ENCODE results near the gene ADGRG2.

Gene ADGRG2

GRCh38 chrX:19110642-19111041, 11.6 kb downstream of the ADGRG2 start:
- CTCF ChIA-PET: no interaction called here
- DNase-seq (ENCODE audit: extremely low spot score): no peak
- POLR2A ChIA-PET: no interaction called here
- TF ChIP-seq FOXK2 (IDR thresholded peaks at IDR 0.05): no peak
- no peak for TF ChIP-seq L3MBTL2 (conservative IDR thresholded peaks at IDR 0.05)
- no peak for TF ChIP-seq FOXM1 (IDR thresholded peaks at IDR 0.05; ENCODE audit: borderline replicate concordance)
- TF ChIP-seq CTBP1 (IDR thresholded peaks at IDR 0.05; ENCODE audit: borderline replicate concordance): no peak
- no peak for TF ChIP-seq ARNT (IDR thresholded peaks at IDR 0.05)
- no peak for TF ChIP-seq SUZ12 (IDR thresholded peaks at IDR 0.05)
- TF ChIP-seq BHLHE40 (IDR thresholded peaks at IDR 0.05; ENCODE audit: borderline replicate concordance): no peak
- TF ChIP-seq LEF1 (IDR thresholded peaks at IDR 0.05; ENCODE audit: borderline replicate concordance): no peak
- TF ChIP-seq PKNOX1 (IDR thresholded peaks at IDR 0.05): no peak
- no peak for TF ChIP-seq FOXA1 (IDR thresholded peaks at IDR 0.05)

GRCh38 chrX:19107035-19107434, 15.2 kb downstream of the ADGRG2 start:
- CTCF ChIA-PET: no interaction called here
- POLR2A ChIA-PET: no interaction called here
- no peak for TF ChIP-seq TARDBP (IDR thresholded peaks at IDR 0.05)
- TF ChIP-seq FOXK2 (IDR thresholded peaks at IDR 0.05): no peak
- no peak for TF ChIP-seq CTBP1 (IDR thresholded peaks at IDR 0.05; ENCODE audit: borderline replicate concordance)
- TF ChIP-seq LEF1 (IDR thresholded peaks at IDR 0.05; ENCODE audit: borderline replicate concordance): no peak
- no peak for DNase-seq (ENCODE audit: extremely low spot score)

GRCh38 chrX:19100586-19100985, 21.7 kb downstream of the ADGRG2 start:
- POLR2A ChIA-PET: no interaction called here

GRCh38 chrX:19097553-19098283, 24.6 kb downstream of the ADGRG2 start:
- POLR2A ChIA-PET: no interaction called here

More at GRCh38 chrX:19100586-19100985, 21.7 kb downstream of the ADGRG2 start:
- no peak for DNase-seq (ENCODE audit: extremely low spot score)
- CTCF ChIA-PET: no interaction called here
- TF ChIP-seq HDGF (IDR thresholded peaks at IDR 0.05; ENCODE audit: borderline replicate concordance) (no peak), L3MBTL2 (conservative IDR thresholded peaks at IDR 0.05) (no peak), SP1 (IDR thresholded peaks at IDR 0.05) (no peak), PKNOX1 (IDR thresholded peaks at IDR 0.05) (no peak), SUZ12 (IDR thresholded peaks at IDR 0.05) (no peak), ARNT (IDR thresholded peaks at IDR 0.05) (no peak), NFRKB (IDR thresholded peaks at IDR 0.05) (no peak), ELF4 (IDR thresholded peaks at IDR 0.05) (no peak), LEF1 (IDR thresholded peaks at IDR 0.05; ENCODE audit: borderline replicate concordance) (no peak), FOXK2 (IDR thresholded peaks at IDR 0.05) (no peak), FOXA1 (IDR thresholded peaks at IDR 0.05) (no peak), TARDBP (IDR thresholded peaks at IDR 0.05) (no peak), BHLHE40 (IDR thresholded peaks at IDR 0.05; ENCODE audit: borderline replicate concordance) (no peak), CTBP1 (IDR thresholded peaks at IDR 0.05; ENCODE audit: borderline replicate concordance) (no peak), FOXM1 (IDR thresholded peaks at IDR 0.05; ENCODE audit: borderline replicate concordance) (no peak), ZNF384 (IDR thresholded peaks at IDR 0.05) (no peak)

GRCh38 chrX:19096586-19096985, 25.7 kb downstream of the ADGRG2 start:
- DNase-seq (ENCODE audit: extremely low spot score): no peak
- TF ChIP-seq TARDBP (IDR thresholded peaks at IDR 0.05) (no peak), L3MBTL2 (conservative IDR thresholded peaks at IDR 0.05) (no peak), FOXM1 (IDR thresholded peaks at IDR 0.05; ENCODE audit: borderline replicate concordance) (no peak), HDGF (IDR thresholded peaks at IDR 0.05; ENCODE audit: borderline replicate concordance) (no peak), ELF4 (IDR thresholded peaks at IDR 0.05) (no peak)
- ChIA-PET POLR2A (no interaction called here), CTCF (no interaction called here)

More at GRCh38 chrX:19097553-19098283, 24.6 kb downstream of the ADGRG2 start:
- DNase-seq (ENCODE audit: extremely low spot score): no peak
- TF ChIP-seq HDGF (IDR thresholded peaks at IDR 0.05; ENCODE audit: borderline replicate concordance) (no peak), FOXM1 (IDR thresholded peaks at IDR 0.05; ENCODE audit: borderline replicate concordance) (no peak), SUZ12 (IDR thresholded peaks at IDR 0.05) (no peak), L3MBTL2 (conservative IDR thresholded peaks at IDR 0.05) (no peak), BHLHE40 (IDR thresholded peaks at IDR 0.05; ENCODE audit: borderline replicate concordance) (no peak), ZNF384 (IDR thresholded peaks at IDR 0.05) (no peak), LEF1 (IDR thresholded peaks at IDR 0.05; ENCODE audit: borderline replicate concordance) (no peak), SP1 (IDR thresholded peaks at IDR 0.05) (no peak), PKNOX1 (IDR thresholded peaks at IDR 0.05) (no peak), FOXA1 (IDR thresholded peaks at IDR 0.05) (no peak), ARNT (IDR thresholded peaks at IDR 0.05) (no peak), TARDBP (IDR thresholded peaks at IDR 0.05) (no peak), FOXK2 (IDR thresholded peaks at IDR 0.05) (no peak), ELF4 (IDR thresholded peaks at IDR 0.05) (no peak), NFRKB (IDR thresholded peaks at IDR 0.05) (no peak), CTBP1 (IDR thresholded peaks at IDR 0.05; ENCODE audit: borderline replicate concordance) (no peak)
- CTCF ChIA-PET: no interaction called here

- no peak for DNase-seq (ENCODE audit: extremely low spot score)
- TF ChIP-seq CTBP1 (IDR thresholded peaks at IDR 0.05; ENCODE audit: borderline replicate concordance) (no peak), PKNOX1 (IDR thresholded peaks at IDR 0.05) (no peak), NFRKB (IDR thresholded peaks at IDR 0.05) (no peak), ELF4 (IDR thresholded peaks at IDR 0.05) (no peak)
- ChIA-PET POLR2A (no interaction called here), CTCF (no interaction called here)
Measured at GRCh38 chrX:19094654-19095053, 27.6 kb downstream of the ADGRG2 start.
